Transverse colon (tissue), 4 donors: ENCODE data around the gene TXNL1. TPM values are rescaled to one million over a fixed set of nuclear protein-coding genes. Genes with fewer than 3 reads are reported as not detected.

ENCODE experiments used
- DNase-seq: peaks from one replicate; pipeline ENCODE4 v3.0.0-alpha.2; 2019
- H3K27ac ChIP-seq, 4 donors: fragments of 200-600 bp; sonication (generic); 2 replicates each; pipeline ENCODE4 v1.5.1; 2016 to 2018; ENCODE audit warnings: inconsistent platforms in 4 of 4
- H3K27me3 ChIP-seq: fragments of 200-600 bp; sonication (generic); 2 replicates; pipeline ENCODE4 v1.5.1; 2017; ENCODE audit warnings: inconsistent platforms
- H3K36me3 ChIP-seq, 4 donors: fragments of 200-600 bp; sonication (generic); 2 replicates each; pipeline ENCODE4 v1.5.1; 2017 to 2019; ENCODE audit warnings: inconsistent platforms in 4 of 4
- H3K4me1 ChIP-seq, 4 donors: fragments of 200-600 bp; sonication (generic); 2 replicates each; pipeline ENCODE4 v1.5.1; 2017 to 2020; ENCODE audit warnings: inconsistent platforms in 4 of 4
- H3K4me3 ChIP-seq, 4 donors: fragments of 200-600 bp; sonication (generic); 1 replicate in 1 of 4; 2 replicates in 3 of 4; pipeline versions ENCODE4 v1.5.1 to v1.6.1; 2017 to 2019; ENCODE audit warnings: inconsistent platforms in 4 of 4
- H3K9me3 ChIP-seq, 2 donors: fragments of 200-600 bp; sonication (generic); 2 replicates each; pipeline ENCODE4 v1.5.1; 2017 to 2019; ENCODE audit warnings: inconsistent platforms in 2 of 2
- CTCF ChIP-seq, 5 experiments: fragments of 200-600 bp in 3 of 5; fragments of 450-650 bp in 2 of 5; sonication (generic) in 3 of 5; IDR thresholded peaks; 1 replicate in 2 of 5; 2 replicates in 3 of 5; pipeline ENCODE4 v1.5.1; 2016 to 2017; ENCODE audit warnings: antibody characterized with exemption in 5 of 5, inconsistent platforms in 3 of 5, mild to moderate bottlenecking in 2 of 5, moderate library complexity in 1 of 5
- EP300 ChIP-seq: sonication (generic); formaldehyde crosslinking; IDR thresholded peaks from one replicate; pipeline ENCODE4 v1.6.1; 2017; ENCODE audit warnings: antibody characterized with exemption, low read depth
- POLR2A ChIP-seq: fragments of 450-650 bp; IDR thresholded peaks from one replicate; pipeline ENCODE4 v1.6.1; 2016; ENCODE audit warnings: antibody characterized with exemption, mild to moderate bottlenecking, moderate library complexity
- POLR2AphosphoS5 ChIP-seq, 3 donors: sonication (generic); formaldehyde crosslinking; IDR thresholded peaks; one replicate each; pipeline ENCODE4 v1.6.1; 2016; ENCODE audit warnings: antibody characterized with exemption in 3 of 3
- WGBS, 2 donors: methylation state at CpG; one replicate each; pipeline ENCODE4 v1.1.5; 2018; ENCODE audit warnings: low coverage in 1 of 2; 5-methylcytosine and 5-hydroxymethylcytosine counted together
- in situ Hi-C, 4 donors: fragments of 200-750 bp; cut with MboI; loops; one replicate each; pipeline versions ENCODE4 v1.15.0 to v1.15.1; 2017; ENCODE audit warnings: low sequenced_read_pairs in 3 of 4, low pct_ligation_motif_present in 1 of 4, low pct_unique_long_range_greater_than_20kb in 1 of 4
- intact Hi-C: fragments of 100-400 bp; cut with DNase I; formaldehyde crosslinking; loops from one replicate; pipeline ENCODE4 v1.15.1; 2023; ENCODE audit warnings: low total_unique reads
- total RNA-seq, 4 donors: library from RNA; depleted of rRNA; stranded (reverse); fragments of >200 nt; gene quantifications; one replicate each; pipeline ENCODE4 v1.1.0, GENCODE V29; 2016

TXNL1 gene
- total RNA-seq, 4 donors from 2014 or later, result 3.0 to 42.1 (median 18.0) TPM

GRCh38 chr18:56662063-56662408, 23.6 kb upstream of the TXNL1 start:
- H3K4me3 ChIP-seq, result no peak overlapping the region
- peaks cover 0 to 32% (median 16%) of the 10 kb centered on the region in 4 donors for H3K4me1 ChIP-seq
- H3K36me3 ChIP-seq, result no peaks in the 10 kb centered on the region
- intact Hi-C loops (no loop called here), in situ Hi-C loops (no loop called here)
- no peak for DNase-seq
- H3K27me3 ChIP-seq, result no peaks in the 10 kb centered on the region
- TF ChIP-seq CTCF (IDR thresholded peaks at IDR 0.05) (no peak), POLR2A (no peak), EP300 (no peak), POLR2AphosphoS5 (IDR thresholded peaks at IDR 0.05) (no peak)
- H3K9me3 ChIP-seq, result no peaks in the 10 kb centered on the region
- peak overlapping the region; percentile 8 to 59 (median 44) for H3K27ac ChIP-seq
- WGBS, 2 donors, result 28 to 45% methylated on average over 3 to 4 of the region's 4 CpGs

- peak overlapping the region; percentile 8 to 59 (median 44) for H3K27ac ChIP-seq
- H3K4me3 ChIP-seq, result peak overlapping the region in 1 of 4 donors; percentile 16
- H3K9me3 ChIP-seq, result no peaks in the 10 kb centered on the region
- WGBS, 2 donors, result 25 to 30% methylated on average over 2 of the region's 2 CpGs
- no peak for DNase-seq
- no peaks in the 10 kb centered on the region for H3K27me3 ChIP-seq
- in situ Hi-C loops (no loop called here), intact Hi-C loops (no loop called here)
- TF ChIP-seq CTCF (IDR thresholded peaks at IDR 0.05) (no peak), POLR2A (no peak), EP300 (no peak), POLR2AphosphoS5 (IDR thresholded peaks at IDR 0.05) (no peak)
- H3K4me1 ChIP-seq, result peaks cover 0 to 32% (median 16%) of the 10 kb centered on the region in 4 donors
- no peaks in the 10 kb centered on the region for H3K36me3 ChIP-seq
Observed at GRCh38 chr18:56661360-56662062, 23.1 kb upstream of the TXNL1 start.

- 82 to 97% methylated on average over 1 of the region's 1 CpG for WGBS, 2 donors
- Histone ChIP-seq H3K36me3 (no peaks in the 10 kb centered on the region), H3K27ac (peak overlapping the region in 1 of 4 donors; percentile 54), H3K4me3 (no peak overlapping the region), H3K9me3 (no peaks in the 10 kb centered on the region), H3K27me3 (no peaks in the 10 kb centered on the region), H3K4me1 (peaks cover 0 to 32% (median 16%) of the 10 kb centered on the region in 4 donors)
- DNase-seq, result no peak
- TF ChIP-seq EP300, result no peak
- TF ChIP-seq CTCF (IDR thresholded peaks at IDR 0.05), result no peak
- no peak for TF ChIP-seq POLR2A
- no peak for TF ChIP-seq POLR2AphosphoS5 (IDR thresholded peaks at IDR 0.05)
- in situ Hi-C loops, result no loop called here
- intact Hi-C loops, result no loop called here
Observed at GRCh38 chr18:56660655-56661054, 22.3 kb upstream of the TXNL1 start.

GRCh38 chr18:56659111-56659510, 20.7 kb upstream of the TXNL1 start:
- Histone ChIP-seq H3K36me3 (no peaks in the 10 kb centered on the region), H3K27me3 (no peaks in the 10 kb centered on the region), H3K4me1 (peaks cover 0 to 32% (median 16%) of the 10 kb centered on the region in 4 donors), H3K9me3 (no peaks in the 10 kb centered on the region), H3K4me3 (no peak overlapping the region), H3K27ac (no peak overlapping the region)
- WGBS, 2 donors, result 91 to 97% methylated on average over 4 of the region's 4 CpGs
- in situ Hi-C loops, result no loop called here
- TF ChIP-seq POLR2AphosphoS5 (IDR thresholded peaks at IDR 0.05) (no peak), CTCF (IDR thresholded peaks at IDR 0.05) (no peak), POLR2A (no peak), EP300 (no peak)
- DNase-seq, result no peak
- intact Hi-C loops, result no loop called here
